NCI-H748 (cell line): ENCODE results near the gene CDX2.
A peak's percentile ranks its signal among the peaks of the same experiment; 100 is the strongest.

Experiments
- DNase-seq: peaks from one replicate; lab custom pipeline; 2025; ENCODE audit not compliant: unreplicated experiment; lab: John Stamatoyannopoulos, UW

Gene CDX2

DNA sequence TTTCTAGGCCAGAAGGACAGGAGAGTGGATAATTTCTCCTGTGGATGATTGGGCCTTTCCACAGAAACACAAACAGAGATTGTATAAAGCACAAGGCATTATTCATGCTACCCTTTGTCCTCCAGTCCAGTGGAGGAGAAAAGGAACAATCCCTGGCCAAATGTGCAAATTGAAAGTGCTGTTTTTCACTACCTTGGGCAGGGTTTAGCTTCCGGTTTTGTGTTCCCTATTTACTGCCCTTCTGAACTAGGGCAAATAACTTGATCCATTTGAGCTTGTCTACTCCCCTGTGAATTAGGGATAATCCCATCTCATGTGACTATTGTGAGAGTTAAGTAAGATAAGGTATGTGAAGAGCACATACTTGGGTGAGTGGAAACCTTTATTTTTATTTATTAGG is 36.0 kb downstream of the CDX2 start:
- no peak for DNase-seq

DNA sequence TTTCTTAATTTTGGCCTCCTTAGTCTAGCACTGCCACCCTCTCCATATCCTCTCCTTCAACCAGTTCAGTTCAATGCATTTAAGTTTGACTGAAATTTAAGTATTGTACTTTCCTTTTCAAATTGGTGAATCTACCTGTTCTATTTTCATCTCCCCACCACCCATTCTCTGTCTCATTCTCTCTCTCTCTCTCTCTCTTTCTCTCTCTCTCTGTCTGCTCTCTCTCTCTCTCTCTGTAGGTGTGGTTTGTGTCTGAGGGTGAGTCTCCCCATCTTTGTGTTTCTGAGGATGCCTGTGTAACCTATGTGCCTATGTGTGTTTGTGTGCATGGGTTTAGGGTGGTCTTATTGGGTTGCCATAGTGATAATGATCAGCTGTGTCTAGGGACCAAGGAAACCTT is 39.2 kb downstream of the CDX2 start:
- no peak for DNase-seq

DNA sequence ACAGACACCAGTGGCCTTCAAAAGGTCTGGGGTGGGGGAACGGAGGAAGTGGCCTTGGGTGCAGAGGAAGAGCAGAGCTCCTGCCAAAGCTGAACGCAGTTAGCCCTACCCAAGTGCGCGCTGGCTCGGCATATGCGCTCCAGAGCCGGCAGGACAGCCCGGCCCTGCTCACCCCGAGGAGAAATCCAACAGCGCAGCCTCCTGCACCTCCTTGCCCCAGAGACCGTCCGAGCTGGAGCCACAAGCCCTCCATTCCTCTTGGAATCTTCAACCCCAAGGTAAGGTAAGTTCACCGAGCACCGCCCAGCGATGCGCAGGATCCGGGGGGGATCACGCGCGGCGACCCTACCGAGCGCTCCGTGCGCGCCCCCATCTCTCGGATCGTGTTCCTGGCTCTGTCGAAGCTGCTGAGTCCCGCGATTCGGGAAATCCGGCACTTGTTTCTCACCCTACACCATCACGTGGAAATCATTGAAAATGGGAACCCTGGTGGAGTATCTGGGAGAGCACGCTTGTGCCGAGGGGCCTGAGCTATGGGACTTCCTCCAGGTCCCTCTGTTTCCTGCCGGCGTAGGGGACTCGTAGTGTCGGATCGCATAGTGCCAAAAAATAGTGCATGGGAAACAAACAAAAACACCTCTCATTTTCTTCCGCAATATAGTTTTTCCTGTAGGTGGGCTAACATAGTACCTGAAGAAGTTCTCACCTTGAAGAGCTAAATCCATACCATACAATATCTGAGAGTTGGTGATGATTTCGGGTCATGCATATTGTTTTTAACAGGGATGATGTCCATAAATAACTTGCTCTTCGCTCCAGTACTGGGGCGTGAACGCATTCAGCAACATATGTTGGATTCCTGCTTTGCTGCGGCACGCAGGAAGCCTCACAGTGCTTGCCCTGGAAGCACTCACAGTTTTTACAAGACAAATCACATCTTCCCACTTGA is 40.0 kb downstream of the CDX2 start:
- DNase-seq, result no peak

DNA sequence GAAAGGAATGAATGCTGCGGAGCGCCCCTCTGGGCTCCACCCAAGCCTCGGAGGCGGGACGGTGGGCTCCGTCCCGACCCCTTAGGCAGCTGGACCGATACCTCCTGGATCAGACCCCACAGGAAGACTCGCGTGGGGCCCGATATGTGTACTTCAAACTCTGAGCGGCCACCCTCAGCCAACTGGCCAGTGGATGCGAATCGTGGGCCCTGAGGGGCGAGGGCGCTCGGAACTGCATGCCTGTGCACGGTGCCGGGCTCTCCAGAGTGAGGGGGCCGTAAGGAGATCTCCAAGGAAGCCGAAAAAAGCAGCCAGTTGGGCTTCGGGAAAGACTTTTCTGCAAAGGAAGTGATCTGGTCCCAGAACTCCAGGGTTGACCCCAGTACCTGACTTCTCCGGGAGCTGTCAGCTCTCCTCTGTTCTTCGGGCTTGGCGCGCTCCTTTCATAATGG is 40.7 kb downstream of the CDX2 start:
- no peak for DNase-seq

DNA sequence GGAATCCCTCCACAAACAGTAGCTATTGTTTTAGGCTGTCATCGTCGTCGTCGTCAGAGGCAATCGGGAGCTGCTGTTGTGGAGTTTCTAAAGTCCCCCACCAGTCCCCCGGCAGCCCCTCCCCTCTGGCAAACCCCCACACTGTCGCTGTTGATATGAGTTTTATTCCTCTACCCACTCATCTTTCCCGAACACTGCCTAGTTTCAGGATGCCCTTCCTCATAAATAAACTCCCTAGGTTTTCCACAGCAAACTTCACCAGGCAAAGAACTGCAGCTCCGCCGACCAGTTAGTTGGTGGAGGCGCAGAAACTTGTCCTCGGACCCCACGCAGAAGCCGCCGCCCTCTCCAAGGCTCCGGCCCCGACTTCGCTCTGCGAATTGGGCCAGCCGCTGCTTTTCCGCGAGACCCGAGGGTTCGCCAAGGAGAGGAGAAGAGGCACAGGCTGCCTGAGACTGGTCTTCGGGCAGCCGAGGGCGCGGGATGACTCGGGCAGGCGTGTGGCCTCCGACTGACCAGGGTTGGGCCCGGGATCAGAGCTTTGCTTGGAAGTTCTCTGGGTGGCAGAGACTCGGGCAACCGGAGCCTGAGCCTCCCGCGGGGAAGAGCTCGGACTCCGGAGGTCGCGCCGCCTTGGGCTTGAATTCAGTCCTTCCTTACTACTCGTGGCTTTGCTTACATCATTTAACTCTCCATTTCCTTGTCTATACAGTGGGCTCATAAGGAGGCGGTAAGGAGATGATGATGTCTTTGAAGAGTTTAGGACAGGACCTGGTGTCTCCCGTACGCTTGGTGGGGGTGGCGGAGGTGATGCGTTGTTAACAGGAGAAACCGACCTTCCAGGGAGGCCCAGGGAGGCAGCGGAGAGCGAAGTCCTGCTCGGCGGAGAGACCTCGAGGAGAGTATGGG is 41.4 kb downstream of the CDX2 start:
- DNase-seq, result no peak

DNA sequence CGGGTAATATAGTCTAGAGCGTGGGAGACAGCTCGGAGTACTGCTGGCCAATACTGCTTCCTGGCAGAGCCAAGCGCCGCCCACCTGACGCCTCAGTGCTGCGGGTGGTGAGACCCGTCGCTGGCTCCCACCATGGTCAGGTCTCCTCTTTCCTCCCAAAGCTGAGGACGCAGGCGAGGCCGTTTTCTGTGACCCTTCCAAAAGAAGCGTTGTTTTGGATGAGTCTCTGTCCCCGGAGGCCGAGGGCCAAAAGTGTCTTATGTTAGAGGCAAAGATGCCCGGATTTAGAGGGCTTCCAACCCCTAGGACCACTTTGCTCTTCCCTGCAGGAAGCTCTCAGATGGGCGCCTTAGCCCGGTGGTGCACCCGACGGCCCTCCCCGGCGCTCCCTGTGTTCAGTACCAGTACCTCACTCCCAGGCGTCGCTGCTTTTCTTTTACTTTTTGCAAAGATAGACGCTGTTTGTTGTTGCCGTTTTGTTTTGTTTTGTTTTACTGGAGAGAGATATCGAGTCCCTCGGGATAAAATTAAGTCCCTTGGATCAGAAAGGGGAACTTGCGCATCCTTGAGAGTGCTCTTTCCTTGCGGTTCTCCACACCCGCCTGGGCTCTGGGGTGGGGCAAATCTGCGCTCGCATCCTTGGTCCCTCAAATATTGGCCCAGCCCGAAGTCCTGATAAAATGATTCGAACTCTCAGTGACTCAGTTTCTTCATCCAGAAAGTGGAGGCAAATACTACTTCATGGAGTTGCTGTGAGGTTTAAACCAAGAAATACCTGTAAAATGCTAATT is 42.3 kb downstream of the CDX2 start:
- DNase-seq, result no peak

DNA sequence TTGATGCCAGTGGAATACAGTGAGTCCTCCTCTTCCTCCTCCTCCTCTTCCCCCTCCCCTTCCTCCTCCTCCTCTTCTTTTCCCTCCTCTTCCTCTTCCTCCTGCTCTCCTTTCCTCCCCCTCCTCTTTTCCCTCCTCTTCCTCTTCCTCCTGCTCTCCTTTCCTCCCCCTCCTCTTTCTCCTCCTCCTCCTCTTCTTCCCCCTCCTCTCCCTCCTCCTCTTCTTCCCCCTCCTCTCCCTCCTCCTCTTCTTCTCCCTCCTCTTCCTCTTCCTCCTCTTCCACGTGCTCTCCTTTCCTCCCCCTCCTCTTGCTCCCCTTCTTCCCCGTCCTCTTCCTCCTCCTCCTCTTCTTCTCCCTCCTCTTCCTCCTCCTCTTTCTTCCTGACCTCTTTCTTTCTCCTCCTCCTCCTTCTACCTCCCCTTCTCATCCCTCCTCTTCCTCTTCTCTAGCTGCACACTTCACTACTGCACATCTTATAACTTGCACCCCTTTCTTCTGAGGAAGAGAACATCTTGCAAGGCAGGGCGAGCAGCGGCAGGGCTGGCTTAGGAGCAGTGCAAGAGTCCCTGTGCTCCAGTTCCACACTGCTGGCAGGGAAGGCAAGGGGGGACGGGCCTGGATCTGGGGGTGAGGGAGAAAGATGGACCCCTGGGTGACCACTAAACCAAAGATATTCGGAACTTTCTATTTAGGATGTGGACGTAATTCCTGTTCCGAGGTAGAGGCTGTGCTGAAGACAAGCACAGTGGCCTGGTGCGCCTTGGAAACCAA is 43.7 kb downstream of the CDX2 start:
- DNase-seq, result no peak

DNA sequence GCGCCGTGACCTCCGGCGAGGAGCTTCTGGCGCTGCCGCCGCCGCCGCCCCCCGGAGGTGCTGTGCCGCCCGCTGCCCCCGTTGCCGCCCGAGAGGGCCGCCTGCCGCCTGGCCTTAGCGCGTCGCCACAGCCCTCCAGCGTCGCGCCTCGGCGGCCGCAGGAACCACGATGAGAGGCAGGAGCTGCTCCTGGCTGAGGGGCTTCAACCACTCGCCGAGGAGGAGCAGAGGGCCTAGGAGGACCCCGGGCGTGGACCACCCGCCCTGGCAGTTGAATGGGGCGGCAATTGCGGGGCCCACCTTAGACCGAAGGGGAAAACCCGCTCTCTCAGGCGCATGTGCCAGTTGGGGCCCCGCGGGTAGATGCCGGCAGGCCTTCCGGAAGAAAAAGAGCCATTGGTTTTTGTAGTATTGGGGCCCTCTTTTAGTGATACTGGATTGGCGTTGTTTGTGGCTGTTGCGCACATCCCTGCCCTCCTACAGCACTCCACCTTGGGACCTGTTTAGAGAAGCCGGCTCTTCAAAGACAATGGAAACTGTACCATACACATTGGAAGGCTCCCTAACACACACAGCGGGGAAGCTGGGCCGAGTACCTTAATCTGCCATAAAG is 44.5 kb downstream of the CDX2 start:
- DNase-seq, result no peak

DNA sequence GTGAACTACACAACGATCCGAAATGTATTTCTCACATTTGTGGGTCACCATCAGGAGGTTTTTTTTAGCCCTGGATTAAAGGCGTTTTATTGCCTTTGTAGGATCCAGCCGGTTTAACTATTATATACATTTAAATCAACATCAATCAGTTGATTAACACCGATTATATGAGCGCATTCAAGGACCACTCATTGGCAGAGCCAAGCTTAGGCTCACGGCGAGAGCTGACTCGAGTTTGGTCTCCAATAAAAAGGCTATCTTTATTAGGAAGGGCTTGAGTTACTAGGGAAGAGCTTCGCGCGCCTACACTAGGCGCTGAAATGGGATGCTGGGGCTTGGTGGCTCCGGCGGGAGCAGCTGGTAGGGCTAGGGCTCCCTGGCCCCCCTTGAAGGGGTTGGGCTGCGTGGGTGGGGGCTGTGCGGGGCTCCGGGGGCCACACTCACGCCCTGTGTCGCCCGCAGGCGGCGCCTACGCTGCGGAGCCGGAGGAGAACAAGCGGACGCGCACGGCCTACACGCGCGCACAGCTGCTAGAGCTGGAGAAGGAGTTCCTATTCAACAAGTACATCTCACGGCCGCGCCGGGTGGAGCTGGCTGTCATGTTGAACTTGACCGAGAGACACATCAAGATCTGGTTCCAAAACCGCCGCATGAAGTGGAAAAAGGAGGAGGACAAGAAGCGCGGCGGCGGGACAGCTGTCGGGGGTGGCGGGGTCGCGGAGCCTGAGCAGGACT is 45.2 kb downstream of the CDX2 start:
- no peak for DNase-seq

DNA sequence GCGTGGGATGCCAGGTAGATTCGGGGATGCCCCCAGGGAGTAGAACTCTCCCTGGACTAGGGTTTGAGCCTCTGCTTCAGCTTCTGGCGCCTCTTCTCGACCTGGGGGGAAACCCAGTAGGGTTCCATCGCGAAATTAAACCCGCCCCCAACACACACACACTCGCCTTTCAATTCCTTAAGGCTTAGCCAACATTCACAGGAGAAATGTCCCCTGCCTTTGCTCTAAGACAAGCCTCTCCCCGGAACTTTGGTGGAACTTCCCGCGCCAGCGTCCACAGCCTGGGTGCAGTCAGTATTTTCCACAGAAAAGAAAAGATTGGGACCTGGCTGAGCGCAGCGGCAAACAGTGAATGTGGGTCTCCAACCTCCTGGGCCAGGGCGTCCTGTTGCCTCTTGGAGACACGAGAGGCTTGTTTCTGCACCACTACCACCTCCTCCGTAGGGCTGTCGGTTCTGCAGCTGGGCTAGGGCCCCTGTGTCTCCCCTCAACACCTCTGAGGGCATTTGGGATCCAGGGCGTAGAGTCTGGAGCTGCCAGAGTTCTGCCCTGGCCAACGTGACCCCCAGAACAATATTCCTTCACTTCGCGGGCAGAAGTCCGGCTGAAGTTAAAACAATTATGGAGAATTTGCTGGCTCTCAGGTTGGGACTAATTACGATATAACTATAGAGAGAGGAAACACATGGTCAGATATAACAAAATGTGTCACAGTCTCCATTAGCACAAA is 46.1 kb downstream of the CDX2 start:
- no peak for DNase-seq

DNA sequence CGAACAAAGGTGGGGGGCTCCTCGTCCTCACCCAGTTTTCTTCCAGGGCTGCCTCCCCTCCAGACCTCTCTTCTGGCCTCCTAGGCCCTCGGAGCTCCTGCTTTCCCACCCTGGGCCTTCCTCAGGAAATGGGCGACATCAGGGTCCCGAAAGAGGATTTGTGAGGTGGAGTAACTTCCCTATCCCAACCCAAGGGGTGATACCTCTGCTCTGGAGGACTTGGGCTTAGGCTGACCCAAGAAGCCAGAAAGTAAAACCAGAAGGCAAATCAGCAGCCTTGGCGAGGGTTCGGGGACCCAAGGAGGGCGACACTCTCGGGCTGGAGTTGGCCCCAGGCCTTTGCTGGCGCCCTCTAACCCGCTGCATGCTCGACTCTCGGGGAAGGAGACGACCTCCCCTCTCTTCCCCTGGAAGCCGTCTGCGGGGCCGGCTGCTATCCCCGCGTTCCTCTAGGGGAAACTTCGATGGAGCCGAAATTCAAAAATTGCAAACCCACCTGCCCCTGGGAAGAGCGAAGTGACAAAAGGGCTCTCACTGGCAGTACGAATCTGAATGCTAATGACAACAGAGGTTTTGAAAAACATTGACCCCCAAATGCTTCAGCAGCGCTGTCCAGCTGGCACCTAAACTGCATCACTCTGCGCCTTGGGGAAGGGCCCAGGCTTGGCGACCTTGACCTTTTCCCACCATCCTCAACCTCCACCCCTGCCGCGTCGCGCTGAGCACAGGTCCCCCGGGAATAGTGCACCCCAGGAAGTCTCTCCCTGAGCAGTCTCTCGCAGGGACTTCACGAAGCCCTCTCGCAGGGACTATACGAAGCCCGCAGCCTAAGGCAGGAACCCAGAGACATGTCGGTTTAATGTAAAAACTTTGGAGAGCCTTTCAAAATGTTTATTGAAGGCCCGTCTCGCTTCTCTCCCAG is 46.9 kb downstream of the CDX2 start:
- DNase-seq, result no peak

DNA sequence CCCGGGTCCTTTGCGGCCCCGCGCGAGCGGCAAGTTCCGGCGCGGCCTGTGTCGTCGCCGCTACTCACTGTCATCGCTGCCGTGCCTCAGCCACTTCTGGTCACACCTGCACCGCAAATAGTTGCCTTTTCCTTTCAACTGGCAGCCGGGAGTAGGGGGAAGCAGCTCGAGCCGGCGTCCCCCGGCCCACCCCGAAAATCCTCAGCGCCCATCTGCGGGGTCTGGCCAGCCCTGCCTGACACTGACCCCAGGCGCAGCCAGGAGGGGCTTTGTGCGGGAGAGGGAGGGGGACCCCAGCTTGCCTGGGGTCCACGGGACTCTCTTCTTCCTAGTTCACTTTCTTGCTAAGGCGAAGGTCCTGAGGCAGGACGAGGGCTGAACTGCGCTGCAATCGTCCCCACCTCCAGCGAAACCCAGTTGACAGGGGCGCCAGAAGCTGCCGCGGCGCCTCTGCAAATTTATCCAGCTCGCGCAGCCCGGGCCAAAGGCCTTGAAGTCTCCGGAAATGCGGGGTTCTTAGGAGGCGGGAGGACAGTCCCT is 47.6 kb downstream of the CDX2 start:
- no peak for DNase-seq

DNA sequence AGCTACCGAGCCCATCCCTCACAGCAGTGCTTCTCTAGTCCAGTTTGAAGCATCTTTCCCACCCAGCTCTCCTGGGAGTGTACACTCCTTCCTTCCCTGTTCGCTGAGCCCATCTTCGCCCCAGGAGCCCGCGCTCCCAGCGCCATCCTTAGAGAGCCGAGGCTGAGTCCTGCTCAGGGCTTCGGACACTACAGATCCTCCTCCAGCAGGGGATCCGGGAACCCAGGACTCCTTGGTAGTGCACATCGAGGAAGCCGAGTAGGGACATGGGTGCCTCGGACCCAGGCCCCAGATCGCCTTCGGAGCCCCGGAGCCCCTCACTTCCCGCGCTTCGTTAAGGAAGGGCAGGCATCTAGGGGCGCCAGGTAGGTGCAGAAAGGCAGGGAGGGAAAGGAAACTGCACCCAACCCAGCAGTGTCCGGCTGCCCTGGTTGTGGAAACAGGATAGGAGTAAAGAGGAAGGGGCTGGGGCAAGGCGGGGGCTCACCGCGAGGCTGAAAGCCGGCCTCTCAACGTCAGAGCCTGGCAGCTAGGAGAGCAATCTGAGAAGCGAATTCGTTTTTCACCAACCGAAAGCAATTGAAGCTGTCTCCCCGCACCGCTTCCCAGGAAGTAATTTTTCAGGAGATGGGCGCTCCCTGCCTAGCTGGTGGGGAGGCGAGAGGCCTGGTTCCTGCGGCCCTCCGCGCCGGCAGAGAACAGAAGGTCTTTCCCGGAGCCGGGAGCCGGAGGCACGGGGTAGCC is 48.3 kb downstream of the CDX2 start:
- peak; percentile 84 for DNase-seq

DNA sequence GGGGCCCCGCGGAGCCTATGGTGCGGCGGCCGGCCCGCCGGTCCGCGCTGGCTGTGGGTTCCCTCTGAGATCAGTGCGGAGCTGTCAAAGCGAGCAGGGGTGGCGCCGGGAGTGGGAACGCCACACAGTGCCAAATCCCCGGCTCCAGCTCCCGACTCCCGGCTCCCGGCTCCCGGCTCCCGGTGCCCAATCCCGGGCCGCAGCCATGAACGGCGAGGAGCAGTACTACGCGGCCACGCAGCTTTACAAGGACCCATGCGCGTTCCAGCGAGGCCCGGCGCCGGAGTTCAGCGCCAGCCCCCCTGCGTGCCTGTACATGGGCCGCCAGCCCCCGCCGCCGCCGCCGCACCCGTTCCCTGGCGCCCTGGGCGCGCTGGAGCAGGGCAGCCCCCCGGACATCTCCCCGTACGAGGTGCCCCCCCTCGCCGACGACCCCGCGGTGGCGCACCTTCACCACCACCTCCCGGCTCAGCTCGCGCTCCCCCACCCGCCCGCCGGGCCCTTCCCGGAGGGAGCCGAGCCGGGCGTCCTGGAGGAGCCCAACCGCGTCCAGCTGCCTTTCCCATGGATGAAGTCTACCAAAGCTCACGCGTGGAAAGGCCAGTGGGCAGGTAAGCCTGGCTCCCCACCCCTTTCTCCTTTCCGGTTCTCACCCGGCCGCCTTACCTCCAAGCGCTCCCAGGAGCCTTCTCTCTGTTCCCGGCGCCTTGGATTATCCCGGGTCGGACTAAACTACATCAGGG is 49.0 kb downstream of the CDX2 start, which contains the start of gene PDX1:
Gene PDX1, plus strand, starts transcription at position 67 of the 743 bp plus-strand sequence. Its CDS starts 139 bp downstream, at position 206.
- no peak for DNase-seq

DNA sequence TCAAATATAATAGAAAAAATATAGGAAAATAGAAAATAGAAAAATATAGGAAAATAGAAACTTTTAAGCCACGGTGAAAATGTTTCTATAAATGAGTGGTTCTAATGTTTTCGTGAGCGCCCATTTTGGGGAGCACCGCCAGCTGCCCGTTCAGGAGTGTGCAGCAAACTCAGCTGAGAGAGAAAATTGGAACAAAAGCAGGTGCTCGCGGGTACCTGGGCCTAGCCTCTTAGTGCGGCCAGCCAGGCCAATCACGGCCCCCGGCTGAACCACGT is 49.5 kb downstream of the CDX2 start:
- DNase-seq, result peak; percentile 97
